T-helper 9 cell (primary cell): Measurements from ENCODE around the gene SPIN1.
A peak's percentile ranks its signal among the peaks of the same experiment; 100 is the strongest.
"Not testable (repeated sequence)": the region's sequence is repeated elsewhere in the genome, so short reads cannot be mapped to it uniquely, and the experiment has no call there.

Experiments
- DNase-seq: peaks from one replicate; pipeline ENCODE4 v3.0.0-alpha.2; 2020
- total RNA-seq, 2 donors: gene quantifications; one replicate each; lab custom pipeline; 2026; lab: John Stamatoyannopoulos, UW

Gene SPIN1
- total RNA-seq = 44.4 to 77.9 reads per million in 2 donors

- DNase-seq = peak; percentile 80
Observed at GRCh38 chr9:88388203-88388885, at the start of gene SPIN1. TSS of gene SPIN1 (plus strand) at chr9:88388444. CDS start at chr9:88426540, 38,096 bp downstream.

- no peak for DNase-seq
Observed at GRCh38 chr9:88339317-88339716, 48.9 kb upstream of the SPIN1 start.

- no peak for DNase-seq
Observed at GRCh38 chr9:88342246-88342645, 46.0 kb upstream of the SPIN1 start.

GRCh38 chr9:88344013-88344412 lies 44.2 kb upstream of the SPIN1 start:
- no peak for DNase-seq

GRCh38 chr9:88350354-88350753 lies 37.9 kb upstream of the SPIN1 start:
- DNase-seq = not testable (repeated sequence)

GRCh38 chr9:88355166-88355565 lies 33.1 kb upstream of the SPIN1 start:
- DNase-seq = no peak

- DNase-seq = not testable (repeated sequence)
Observed at GRCh38 chr9:88357250-88357649, 31.0 kb upstream of the SPIN1 start.

GRCh38 chr9:88358723-88359122 lies 29.5 kb upstream of the SPIN1 start:
- DNase-seq = no peak

GRCh38 chr9:88359974-88360373 lies 28.3 kb upstream of the SPIN1 start:
- DNase-seq = no peak

- no peak for DNase-seq
Observed at GRCh38 chr9:88362681-88363080, 25.6 kb upstream of the SPIN1 start.

GRCh38 chr9:88363661-88364060 lies 24.6 kb upstream of the SPIN1 start:
- no peak for DNase-seq

GRCh38 chr9:88364706-88365105 lies 23.5 kb upstream of the SPIN1 start:
- DNase-seq = no peak

GRCh38 chr9:88370346-88370745 lies 17.9 kb upstream of the SPIN1 start:
- DNase-seq = no peak

- no peak for DNase-seq
Observed at GRCh38 chr9:88372103-88372654, 16.1 kb upstream of the SPIN1 start.

GRCh38 chr9:88373045-88373444 lies 15.2 kb upstream of the SPIN1 start:
- no peak for DNase-seq

- DNase-seq = no peak
Observed at GRCh38 chr9:88378317-88378716, 9.9 kb upstream of the SPIN1 start.

- no peak for DNase-seq
Observed at GRCh38 chr9:88379352-88379751, 8.9 kb upstream of the SPIN1 start.

- no peak for DNase-seq
Observed at GRCh38 chr9:88380118-88380517, 8.1 kb upstream of the SPIN1 start.

- DNase-seq = not testable (repeated sequence)
Observed at GRCh38 chr9:88381322-88381721, 6.9 kb upstream of the SPIN1 start.

- no peak for DNase-seq
Observed at GRCh38 chr9:88383176-88383575, 5.1 kb upstream of the SPIN1 start.

GRCh38 chr9:88386137-88386536 lies 2.1 kb upstream of the SPIN1 start:
- not testable (repeated sequence) for DNase-seq

- no peak for DNase-seq
Observed at GRCh38 chr9:88387036-88387551, 1.1 kb upstream of the SPIN1 start.

- peak; percentile 32 for DNase-seq
Observed at GRCh38 chr9:88387552-88388202, 567 bp upstream of the SPIN1 start.
